IPS-18a (cell line): ENCODE data around the gene PRR5.
"Not testable (repeated sequence)": the region's sequence is repeated elsewhere in the genome, so short reads cannot be mapped to it uniquely, and the experiment has no call there.

Source experiments
- H3K27ac ChIP-seq: one replicate; pipeline ENCODE4 v1.5.1; 2013; ENCODE audit warnings: low read length
- H3K27me3 ChIP-seq: one replicate; pipeline ENCODE4 v1.6.1; 2013; ENCODE audit warnings: mild to moderate bottlenecking, low read length; ENCODE audit not compliant: control insufficient read depth, insufficient read depth
- H3K36me3 ChIP-seq: one replicate; pipeline ENCODE4 v1.6.1; 2013; ENCODE audit warnings: low read depth, low read length; ENCODE audit not compliant: control insufficient read depth
- H3K4me1 ChIP-seq: one replicate; pipeline ENCODE4 v1.6.1; 2013; ENCODE audit warnings: low read depth, low read length; ENCODE audit not compliant: control insufficient read depth
- H3K4me3 ChIP-seq: one replicate; pipeline ENCODE4 v1.5.1; 2013; ENCODE audit warnings: low read length
- H3K9ac ChIP-seq: one replicate; pipeline ENCODE4 v1.6.1; 2013; ENCODE audit warnings: mild to moderate bottlenecking, low read length, moderate library complexity
- H3K9me3 ChIP-seq: one replicate; pipeline ENCODE4 v1.6.1; 2013; ENCODE audit warnings: low read depth, low read length; ENCODE audit not compliant: control insufficient read depth

Gene PRR5

DNA sequence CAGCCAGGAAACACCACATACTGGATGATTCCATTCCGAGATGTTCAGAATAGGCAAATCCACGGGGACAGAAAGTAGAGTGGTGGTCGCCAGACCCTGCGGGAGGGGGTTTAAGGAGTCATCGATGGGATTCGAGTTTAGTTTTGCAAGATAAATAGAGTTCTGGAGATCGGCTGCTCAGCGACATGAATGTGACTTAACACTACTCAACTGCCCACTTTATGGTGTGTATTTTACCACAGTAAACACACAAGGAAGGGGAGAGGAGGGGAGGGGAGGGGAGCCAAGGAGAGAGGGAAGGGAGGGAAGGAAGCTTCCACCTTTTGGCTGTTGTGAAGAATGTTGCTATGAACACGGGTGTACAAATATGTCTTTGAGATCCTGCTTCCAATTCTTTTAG lies 39.9 kb downstream of the PRR5 start:
- Histone ChIP-seq H3K27me3 (peaks cover 5% of the 10 kb centered on the region), H3K9ac (no peak overlapping the region), H3K36me3 (no peaks in the 10 kb centered on the region), H3K4me1 (peaks cover 22% of the 10 kb centered on the region), H3K27ac (no peak overlapping the region), H3K9me3 (no peaks in the 10 kb centered on the region), H3K4me3 (no peak overlapping the region)

DNA sequence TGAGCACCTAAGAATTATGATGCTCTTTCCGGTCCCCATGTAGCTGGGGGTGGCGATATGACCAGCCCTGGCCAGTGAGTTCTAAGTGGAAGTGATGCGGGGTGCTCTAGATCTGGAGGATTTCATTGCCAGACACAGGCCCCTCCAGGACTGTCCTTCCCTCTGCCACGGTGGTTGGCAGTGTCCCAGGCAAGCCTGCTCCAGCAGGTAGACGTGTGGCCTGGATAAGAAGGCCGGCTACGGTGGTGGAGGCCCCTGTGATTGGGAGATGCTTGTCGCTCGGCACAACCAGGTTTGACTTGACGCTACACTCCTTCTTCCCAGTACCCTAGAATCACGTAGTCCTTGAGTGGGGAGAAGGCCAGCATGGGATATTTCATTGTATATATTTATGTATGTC lies 41.2 kb downstream of the PRR5 start:
- no peaks in the 10 kb centered on the region for H3K9me3 ChIP-seq
- H3K36me3 ChIP-seq = no peaks in the 10 kb centered on the region
- H3K4me3 ChIP-seq = no peak overlapping the region
- no peak overlapping the region for H3K9ac ChIP-seq
- H3K27ac ChIP-seq = no peak overlapping the region
- peaks cover 5% of the 10 kb centered on the region for H3K27me3 ChIP-seq
- H3K4me1 ChIP-seq = peaks cover 20% of the 10 kb centered on the region

DNA sequence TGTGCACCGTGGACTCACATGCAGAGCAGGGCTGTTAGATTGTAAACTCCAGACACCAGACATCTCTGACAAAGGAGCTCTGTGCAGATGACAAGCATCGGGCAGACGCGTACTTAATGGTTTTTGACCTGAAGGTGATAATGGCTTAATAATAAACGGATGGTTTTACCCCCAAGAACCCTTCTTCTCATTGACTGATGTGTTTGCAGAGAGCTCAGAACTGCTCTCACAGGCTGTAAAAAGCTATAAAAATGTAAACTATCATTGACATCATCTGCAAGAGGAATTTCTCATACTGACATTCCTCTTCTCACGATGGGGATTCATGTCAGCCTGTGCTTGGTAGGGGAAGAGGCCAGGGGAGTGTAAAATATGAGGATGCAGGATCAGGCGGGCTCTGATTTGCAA lies 41.8 kb downstream of the PRR5 start:
- Histone ChIP-seq H3K9ac (no peak overlapping the region), H3K36me3 (no peaks in the 10 kb centered on the region), H3K27ac (no peak overlapping the region), H3K4me3 (no peak overlapping the region), H3K27me3 (peaks cover 5% of the 10 kb centered on the region), H3K4me1 (peaks cover 17% of the 10 kb centered on the region), H3K9me3 (no peaks in the 10 kb centered on the region)

DNA sequence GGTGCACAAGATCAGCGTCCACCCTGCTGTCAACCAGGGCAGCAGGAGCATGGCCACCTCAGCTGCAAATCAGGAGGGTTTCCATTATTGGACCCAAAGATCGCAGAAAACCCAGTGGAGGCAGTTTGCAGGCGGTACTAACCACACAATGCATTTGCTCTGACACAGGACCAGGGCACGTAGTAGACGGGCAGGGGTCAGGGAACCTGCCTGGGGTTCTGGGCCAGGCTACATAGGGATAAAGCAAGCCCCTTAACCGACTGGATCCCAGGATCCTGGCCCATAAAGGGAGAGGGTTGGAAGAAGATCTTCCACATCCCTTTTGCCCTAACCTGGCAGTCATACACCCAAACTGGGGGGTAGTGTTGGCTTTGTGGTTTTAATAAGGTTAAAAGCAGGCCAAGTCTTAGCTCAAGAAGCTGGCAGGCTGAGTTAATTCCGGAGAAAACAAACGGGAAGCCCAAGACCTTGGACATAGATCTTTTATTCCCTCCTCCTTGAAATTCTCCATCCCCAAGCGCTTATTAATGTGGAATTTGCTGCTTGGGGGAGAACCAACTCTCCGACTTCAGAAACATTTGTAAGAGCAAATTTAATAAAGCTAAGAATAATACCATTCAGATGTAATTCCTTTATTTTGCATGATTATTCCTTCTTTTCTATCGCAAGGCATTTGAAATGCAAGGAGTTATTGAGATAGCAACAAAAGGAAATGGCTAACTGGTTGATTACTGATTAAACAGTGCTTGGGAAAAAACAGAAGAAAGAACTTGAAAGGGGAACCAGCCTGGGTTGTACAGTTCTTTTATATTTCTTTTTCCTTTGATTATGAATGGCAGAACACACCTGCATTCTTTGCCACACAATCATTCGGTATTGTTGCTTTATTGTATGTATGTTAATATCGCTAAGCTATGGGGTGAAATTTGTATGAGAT lies 44.1 kb downstream of the PRR5 start:
- Histone ChIP-seq H3K4me1 (peaks cover 17% of the 10 kb centered on the region), H3K27ac (no peak overlapping the region), H3K36me3 (no peaks in the 10 kb centered on the region), H3K9me3 (no peaks in the 10 kb centered on the region), H3K4me3 (no peak overlapping the region), H3K27me3 (peaks cover 5% of the 10 kb centered on the region), H3K9ac (no peak overlapping the region)

DNA sequence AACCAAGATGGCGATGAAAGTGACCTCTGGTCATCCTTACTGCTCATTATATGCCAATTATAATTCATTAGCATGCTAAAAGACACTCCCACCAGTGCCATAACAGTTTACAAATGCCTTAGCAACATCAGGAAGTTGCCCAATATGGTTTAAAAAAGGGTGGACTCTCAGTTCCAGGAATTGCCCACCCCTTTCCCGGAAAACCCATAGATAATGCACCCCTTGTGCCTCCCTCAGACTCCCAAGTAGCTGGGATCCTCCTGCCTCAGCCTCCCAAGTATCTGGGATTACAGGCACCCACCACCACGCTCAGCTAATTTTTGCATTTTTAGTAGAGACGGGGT lies 45.8 kb downstream of the PRR5 start:
- H3K9ac ChIP-seq, H3K27me3 ChIP-seq, H3K27ac ChIP-seq, H3K36me3 ChIP-seq, H3K9me3 ChIP-seq, H3K4me3 ChIP-seq: not testable (repeated sequence)
- H3K4me1 ChIP-seq = peaks cover 17% of the 10 kb centered on the region

DNA sequence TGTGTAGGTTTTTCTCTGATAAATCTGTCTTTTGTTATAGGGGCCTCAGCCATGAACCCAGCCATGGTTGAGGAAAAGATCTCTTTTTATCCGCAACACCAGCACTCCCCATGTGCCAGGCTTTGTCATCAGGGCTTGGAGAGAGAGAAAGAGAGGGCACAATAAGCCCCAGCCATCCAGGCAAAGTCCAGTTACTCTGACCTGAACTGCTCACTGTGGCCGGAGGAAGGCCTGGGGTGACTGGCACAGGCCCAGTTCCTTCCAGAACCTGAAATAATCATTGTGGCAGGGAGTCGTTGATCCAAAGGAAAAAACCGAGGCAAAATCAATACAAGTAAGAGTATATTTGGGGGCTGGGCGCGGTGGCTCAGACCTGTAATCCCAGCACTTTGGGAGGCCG lies 46.5 kb downstream of the PRR5 start:
- peaks cover 18% of the 10 kb centered on the region for H3K4me1 ChIP-seq
- peaks cover 13% of the 10 kb centered on the region for H3K27me3 ChIP-seq
- no peaks in the 10 kb centered on the region for H3K9me3 ChIP-seq
- H3K4me3 ChIP-seq = no peak overlapping the region
- H3K36me3 ChIP-seq = no peaks in the 10 kb centered on the region
- no peak overlapping the region for H3K9ac ChIP-seq
- H3K27ac ChIP-seq = no peak overlapping the region

DNA sequence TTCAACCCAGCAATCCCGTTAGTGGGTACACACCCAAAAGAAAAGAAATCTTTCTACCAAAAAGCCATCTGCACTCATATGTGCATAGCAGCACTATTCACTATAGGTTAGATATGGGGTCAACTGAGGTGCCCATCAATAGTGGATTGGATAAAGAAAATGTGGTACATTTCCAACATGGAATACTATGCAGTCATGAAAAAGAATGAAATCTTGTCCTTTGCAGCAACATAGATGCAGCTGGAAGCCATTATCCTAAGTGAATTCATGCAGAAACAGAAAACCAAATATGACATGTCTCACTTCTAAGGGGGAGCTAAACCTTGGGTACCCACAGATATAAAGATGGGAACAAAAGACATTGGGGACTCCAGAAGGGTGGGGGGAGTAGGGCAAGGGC lies 48.5 kb downstream of the PRR5 start:
- peaks cover 24% of the 10 kb centered on the region for H3K4me1 ChIP-seq
- H3K4me3 ChIP-seq = no peak overlapping the region
- H3K9ac ChIP-seq = no peak overlapping the region
- H3K27ac ChIP-seq = no peak overlapping the region
- peaks cover 14% of the 10 kb centered on the region for H3K27me3 ChIP-seq
- no peaks in the 10 kb centered on the region for H3K9me3 ChIP-seq
- H3K36me3 ChIP-seq = no peaks in the 10 kb centered on the region

DNA sequence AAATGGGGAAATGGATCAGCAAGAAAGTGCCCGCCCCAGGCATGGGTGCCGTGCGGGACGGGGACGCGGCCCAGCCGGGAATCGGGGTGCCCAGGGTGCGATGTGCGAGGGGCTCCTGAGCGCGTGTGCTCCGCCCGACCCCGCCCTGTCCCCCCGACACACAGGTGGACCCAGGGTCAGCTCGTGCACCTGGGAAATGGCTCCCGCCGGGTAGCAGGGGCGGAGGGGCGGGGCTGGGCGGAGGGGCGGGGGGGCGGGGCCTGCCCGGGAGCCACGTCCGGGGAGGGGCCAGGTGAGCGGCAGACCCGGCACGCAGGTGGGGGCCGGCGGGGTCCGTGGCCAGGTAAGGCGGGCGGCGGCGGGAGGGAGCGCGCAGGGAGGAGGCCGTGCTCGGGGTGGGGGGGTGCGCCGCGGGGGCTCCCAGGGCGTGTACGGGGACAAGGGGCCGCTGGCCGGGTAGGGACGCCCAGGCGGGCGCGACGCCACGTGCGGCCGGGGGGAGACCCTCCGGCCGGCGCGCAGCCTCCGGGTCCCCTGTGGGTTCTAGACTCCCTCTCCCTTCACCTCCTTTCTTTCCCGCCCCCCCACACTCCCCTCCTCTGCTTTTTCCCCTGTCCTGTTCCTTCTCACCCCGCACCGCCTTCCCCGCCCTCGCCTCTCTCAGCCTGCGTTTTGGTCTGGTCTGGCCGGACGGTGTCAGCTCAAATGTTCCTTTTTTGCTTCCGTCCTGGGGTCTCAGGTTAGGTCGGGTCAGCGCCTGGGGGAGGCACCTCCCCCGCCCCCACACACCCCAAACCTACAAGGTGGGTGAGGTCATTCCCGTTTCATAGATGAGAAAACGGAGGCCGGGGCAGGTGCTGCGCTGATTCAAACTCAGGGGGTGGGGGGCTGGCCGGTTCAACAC lies 50.5 kb downstream of the PRR5 start, which contains the start of gene ARHGAP8:
Gene ARHGAP8 (plus strand): TSS at position 291 of the 904 bp plus-strand sequence. CDS start 33,953 bp downstream, outside the sequence.
- peaks cover 11% of the 10 kb centered on the region for H3K27me3 ChIP-seq
- peak within 1 kb of the TSS; percentile 75 for H3K4me3 ChIP-seq
- no peaks in the 10 kb centered on the region for H3K9me3 ChIP-seq
- H3K9ac ChIP-seq = peak within 1 kb of the TSS; percentile 68
- H3K36me3 ChIP-seq = no peaks in the 10 kb centered on the region
- H3K4me1 ChIP-seq = peaks cover 15% of the 10 kb centered on the region
- no peak within 1 kb of the TSS for H3K27ac ChIP-seq

DNA sequence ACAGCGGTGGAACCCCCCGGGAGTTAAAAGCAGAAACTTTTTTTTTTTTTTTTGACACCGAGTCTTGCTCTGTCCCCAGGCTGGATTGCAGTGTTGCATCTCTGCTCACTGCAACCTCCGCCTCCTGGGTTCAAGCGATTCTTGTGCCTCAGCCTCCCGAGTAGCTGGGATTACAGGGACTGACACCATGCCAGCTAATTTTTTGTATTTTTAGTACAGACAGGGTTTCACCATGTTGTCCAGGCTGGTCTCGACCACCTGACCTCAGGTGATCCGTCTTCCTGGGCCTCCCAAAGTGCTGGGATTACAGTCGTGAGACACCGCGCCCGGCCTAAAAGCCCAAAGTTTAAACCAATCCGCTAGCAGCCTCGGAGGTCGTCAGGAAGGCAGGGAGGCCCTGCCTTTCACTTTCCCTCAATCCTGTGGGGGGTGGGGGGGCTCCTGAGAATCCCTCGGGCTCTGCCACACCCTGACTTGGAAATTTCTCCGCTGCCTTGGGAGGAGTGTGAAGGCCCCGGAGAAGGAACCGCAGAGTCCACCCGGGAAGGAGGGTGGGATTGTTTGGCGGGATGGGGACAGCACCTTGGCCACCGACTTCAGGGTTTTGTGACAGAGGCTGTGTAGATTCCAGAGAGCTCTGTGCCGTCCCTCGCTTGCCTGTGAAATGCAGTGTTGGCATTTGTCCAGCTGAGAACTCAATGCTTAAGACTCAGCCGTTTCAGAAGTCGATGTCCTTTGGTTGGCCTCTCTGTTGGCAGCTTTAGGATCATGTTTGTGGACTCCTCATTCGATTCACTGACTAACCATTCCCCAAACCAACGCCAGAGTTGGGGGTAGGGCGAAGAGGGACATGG lies 51.4 kb downstream of the PRR5 start:
- Histone ChIP-seq H3K4me3 (peak overlapping the region; percentile 75), H3K36me3 (no peaks in the 10 kb centered on the region), H3K27ac (no peak overlapping the region), H3K9ac (peak overlapping the region; percentile 68), H3K4me1 (peaks cover 15% of the 10 kb centered on the region), H3K9me3 (no peaks in the 10 kb centered on the region), H3K27me3 (peaks cover 11% of the 10 kb centered on the region)

DNA sequence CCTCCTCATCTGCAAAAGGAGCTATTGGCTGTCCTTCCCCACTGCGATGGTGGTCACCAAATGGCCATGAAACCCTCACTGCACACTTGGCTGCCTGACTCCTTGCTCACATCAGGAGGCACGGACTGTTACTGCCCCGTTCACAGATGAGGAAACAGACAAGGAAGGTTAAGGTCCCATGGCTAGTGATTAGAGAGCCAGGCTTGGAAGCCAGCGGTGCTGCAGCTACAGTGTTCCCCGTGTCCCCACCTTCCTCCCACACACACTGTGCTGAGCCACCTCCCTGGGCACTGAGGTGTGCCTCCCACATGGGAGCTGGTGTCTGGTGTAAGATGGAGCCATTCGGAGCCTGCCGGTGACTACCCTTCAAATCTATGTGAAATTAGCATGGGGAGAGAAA lies 53.0 kb downstream of the PRR5 start:
- Histone ChIP-seq H3K9me3 (no peaks in the 10 kb centered on the region), H3K36me3 (no peaks in the 10 kb centered on the region), H3K27ac (no peak overlapping the region), H3K27me3 (peaks cover 11% of the 10 kb centered on the region), H3K9ac (no peak overlapping the region), H3K4me1 (peaks cover 15% of the 10 kb centered on the region), H3K4me3 (no peak overlapping the region)

DNA sequence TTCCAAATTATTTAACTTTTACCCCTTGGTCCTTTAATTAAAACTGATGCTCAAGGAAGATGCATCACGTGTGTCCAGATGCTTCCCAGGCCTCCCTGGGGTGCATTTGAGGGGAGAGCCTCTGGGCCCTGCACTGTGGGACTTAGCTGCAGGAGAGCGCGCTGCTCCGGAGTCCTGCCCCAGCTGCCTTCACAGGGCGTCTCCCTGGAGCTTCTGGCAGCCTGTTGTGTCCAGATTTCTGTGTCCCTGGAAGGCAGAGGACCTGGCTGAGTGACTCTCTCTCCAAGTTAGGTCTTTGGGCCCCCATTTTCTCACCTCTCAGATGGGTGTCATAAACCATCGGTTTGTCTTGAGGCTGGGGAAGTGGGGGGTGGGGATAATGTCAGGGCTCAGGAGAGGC lies 53.4 kb downstream of the PRR5 start:
- no peak overlapping the region for H3K9ac ChIP-seq
- H3K4me3 ChIP-seq = no peak overlapping the region
- H3K9me3 ChIP-seq = no peaks in the 10 kb centered on the region
- H3K27ac ChIP-seq = no peak overlapping the region
- H3K36me3 ChIP-seq = no peaks in the 10 kb centered on the region
- peaks cover 11% of the 10 kb centered on the region for H3K27me3 ChIP-seq
- peaks cover 15% of the 10 kb centered on the region for H3K4me1 ChIP-seq
